Upper lobe of left lung (tissue), 4 donors: ENCODE data around the gene FOXE3.

Source experiments
- EP300 ChIP-seq, 4 donors: sonication (generic); formaldehyde crosslinking; IDR thresholded peaks; one replicate each; pipeline ENCODE4 v1.5.1; 2017; ENCODE audit warnings: antibody characterized with exemption in 4 of 4, control low read depth in 2 of 4
- TF ChIP-seq, protein P1 (sequence below), 6 experiments: fragments of 450-650 bp in 4 of 6; fragments of 200-600 bp in 2 of 6; sonication (generic) in 2 of 6; IDR thresholded peaks; one replicate each; pipeline ENCODE4 v1.5.1; 2016 to 2019; ENCODE audit warnings: antibody characterized with exemption in 6 of 6

DNA sequence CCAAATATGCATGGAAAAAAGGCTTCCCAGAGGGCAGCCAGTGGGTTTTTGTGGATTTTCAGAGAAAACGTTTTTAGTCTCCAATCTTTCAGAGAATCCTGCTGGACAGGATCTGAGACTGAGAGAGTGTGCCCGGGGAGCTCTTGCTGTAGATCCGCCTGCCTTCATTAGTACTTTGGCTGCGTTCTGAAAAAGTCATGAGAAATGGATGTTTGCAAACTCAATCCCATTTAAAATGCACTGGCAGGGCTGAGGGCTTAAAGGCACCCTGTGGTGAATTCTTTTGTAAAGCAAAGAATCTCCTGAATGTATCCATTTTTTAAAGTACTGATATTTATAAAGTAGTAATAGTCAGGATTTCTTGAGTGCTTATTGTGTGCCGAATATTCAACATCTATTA, 44.0 kb downstream of the FOXE3 start:
- TF ChIP-seq, protein P1, sequence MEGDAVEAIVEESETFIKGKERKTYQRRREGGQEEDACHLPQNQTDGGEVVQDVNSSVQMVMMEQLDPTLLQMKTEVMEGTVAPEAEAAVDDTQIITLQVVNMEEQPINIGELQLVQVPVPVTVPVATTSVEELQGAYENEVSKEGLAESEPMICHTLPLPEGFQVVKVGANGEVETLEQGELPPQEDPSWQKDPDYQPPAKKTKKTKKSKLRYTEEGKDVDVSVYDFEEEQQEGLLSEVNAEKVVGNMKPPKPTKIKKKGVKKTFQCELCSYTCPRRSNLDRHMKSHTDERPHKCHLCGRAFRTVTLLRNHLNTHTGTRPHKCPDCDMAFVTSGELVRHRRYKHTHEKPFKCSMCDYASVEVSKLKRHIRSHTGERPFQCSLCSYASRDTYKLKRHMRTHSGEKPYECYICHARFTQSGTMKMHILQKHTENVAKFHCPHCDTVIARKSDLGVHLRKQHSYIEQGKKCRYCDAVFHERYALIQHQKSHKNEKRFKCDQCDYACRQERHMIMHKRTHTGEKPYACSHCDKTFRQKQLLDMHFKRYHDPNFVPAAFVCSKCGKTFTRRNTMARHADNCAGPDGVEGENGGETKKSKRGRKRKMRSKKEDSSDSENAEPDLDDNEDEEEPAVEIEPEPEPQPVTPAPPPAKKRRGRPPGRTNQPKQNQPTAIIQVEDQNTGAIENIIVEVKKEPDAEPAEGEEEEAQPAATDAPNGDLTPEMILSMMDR (IDR thresholded peaks at IDR 0.05) = no peak
- no peak for TF ChIP-seq EP300 (IDR thresholded peaks at IDR 0.05)
